ENCODE data around the gene ITPR1.

The ITPR1 gene

GRCh38 chr3:4776399-4776979, 283.3 kb downstream of the ITPR1 start:
- DNase-seq (ENCODE audit: low read depth in 2 of 2), result no peak

GRCh38 chr3:4776980-4777581, 283.9 kb downstream of the ITPR1 start:
- DNase-seq (ENCODE audit: low read depth in 2 of 2), result peak in 1 of 2 experiments; percentile 2

- DNase-seq (ENCODE audit: low read depth in 2 of 2), result no peak
Observed at GRCh38 chr3:4778119-4778518, 285.0 kb downstream of the ITPR1 start.

- no peak for DNase-seq (ENCODE audit: low read depth in 2 of 2)
Observed at GRCh38 chr3:4778740-4779139, 285.6 kb downstream of the ITPR1 start.

- no peak for DNase-seq (ENCODE audit: low read depth in 2 of 2)
Observed at GRCh38 chr3:4780545-4780957, 287.4 kb downstream of the ITPR1 start.

- no peak for DNase-seq (ENCODE audit: low read depth in 2 of 2)
Observed at GRCh38 chr3:4782095-4782494, 288.9 kb downstream of the ITPR1 start.

GRCh38 chr3:4785551-4785950, 292.4 kb downstream of the ITPR1 start:
- no peak for DNase-seq (ENCODE audit: low read depth in 2 of 2)

GRCh38 chr3:4786431-4786830, 293.3 kb downstream of the ITPR1 start:
- DNase-seq (ENCODE audit: low read depth in 2 of 2), result no peak

GRCh38 chr3:4791358-4791757, 298.2 kb downstream of the ITPR1 start:
- DNase-seq (ENCODE audit: low read depth in 2 of 2), result no peak

GRCh38 chr3:4793311-4793710, 300.2 kb downstream of the ITPR1 start:
- DNase-seq (ENCODE audit: low read depth in 2 of 2), result no peak

- DNase-seq (ENCODE audit: low read depth in 2 of 2), result no peak
Observed at GRCh38 chr3:4794331-4794730, 301.2 kb downstream of the ITPR1 start.

GRCh38 chr3:4794798-4795197, 301.6 kb downstream of the ITPR1 start:
- no peak for DNase-seq (ENCODE audit: low read depth in 2 of 2)

- DNase-seq (ENCODE audit: low read depth in 2 of 2), result no peak
Observed at GRCh38 chr3:4795905-4796304, 302.8 kb downstream of the ITPR1 start.

GRCh38 chr3:4797201-4797705, 304.1 kb downstream of the ITPR1 start:
- DNase-seq (ENCODE audit: low read depth in 2 of 2), result no peak

GRCh38 chr3:4799266-4800256, 306.4 kb downstream of the ITPR1 start:
- DNase-seq (ENCODE audit: low read depth in 2 of 2), result no peak

- no peak for DNase-seq (ENCODE audit: low read depth in 2 of 2)
Observed at GRCh38 chr3:4800595-4800994, 307.4 kb downstream of the ITPR1 start.

GRCh38 chr3:4801892-4802291, 308.7 kb downstream of the ITPR1 start:
- no peak for DNase-seq (ENCODE audit: low read depth in 2 of 2)

GRCh38 chr3:4802903-4803302, 309.8 kb downstream of the ITPR1 start:
- no peak for DNase-seq (ENCODE audit: low read depth in 2 of 2)

GRCh38 chr3:4804161-4805058, 311.3 kb downstream of the ITPR1 start:
- no peak for DNase-seq (ENCODE audit: low read depth in 2 of 2)

- no peak for DNase-seq (ENCODE audit: low read depth in 2 of 2)
Observed at GRCh38 chr3:4805662-4806061, 312.5 kb downstream of the ITPR1 start.

- no peak for DNase-seq (ENCODE audit: low read depth in 2 of 2)
Observed at GRCh38 chr3:4806535-4807108, 313.5 kb downstream of the ITPR1 start.

All from fibroblast of skin of left biceps (primary cell).